GM19438 (cell line): ENCODE results near the gene ZNF554.
"Not testable (repeated sequence)": the region's sequence is repeated elsewhere in the genome, so short reads cannot be mapped to it uniquely, and the experiment has no call there.

Source experiments
- ATAC-seq: cut with Tn5 transposase; IDR thresholded peaks from one replicate; pipeline ENCODE4 v1.9.1; 2021; ENCODE audit warnings: low read depth; ENCODE audit not compliant: unreplicated experiment

ZNF554 gene

DNA sequence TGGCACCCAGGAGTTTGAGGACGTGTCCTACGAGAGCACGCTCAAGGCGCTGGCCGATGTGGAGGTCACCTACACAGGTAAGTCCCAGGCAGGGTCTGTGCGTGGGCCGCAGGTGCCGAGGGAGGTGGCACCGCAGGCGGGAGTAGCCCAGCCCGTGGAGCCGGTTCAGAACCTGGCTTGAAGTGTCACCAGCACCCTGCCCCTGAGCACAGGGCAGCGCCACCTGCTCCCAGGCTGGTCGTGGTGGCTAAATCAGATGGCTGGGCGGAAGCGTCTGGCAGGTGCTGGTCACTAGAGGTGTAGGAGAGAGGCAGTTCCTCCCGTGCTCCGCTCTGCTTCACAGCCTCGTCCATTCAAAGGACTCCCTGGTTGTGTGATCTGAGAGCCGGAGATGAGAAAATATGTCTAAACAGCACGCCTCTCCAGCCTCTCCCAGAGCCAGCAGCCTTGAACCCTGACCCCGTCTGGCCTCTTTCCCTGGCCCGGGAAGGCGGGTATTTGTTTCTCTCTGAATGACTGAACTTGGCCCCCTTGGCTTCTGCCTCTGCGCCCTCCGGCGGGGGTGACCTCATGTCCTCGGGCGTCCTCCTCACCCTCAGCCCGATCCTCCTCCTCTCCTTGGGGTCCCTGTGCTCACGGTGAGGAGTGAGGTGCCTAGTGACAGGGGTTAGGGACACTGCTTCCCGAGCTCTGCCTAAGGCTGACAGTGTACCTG is 29.0 kb upstream of the ZNF554 start:
- ATAC-seq = no peak

DNA sequence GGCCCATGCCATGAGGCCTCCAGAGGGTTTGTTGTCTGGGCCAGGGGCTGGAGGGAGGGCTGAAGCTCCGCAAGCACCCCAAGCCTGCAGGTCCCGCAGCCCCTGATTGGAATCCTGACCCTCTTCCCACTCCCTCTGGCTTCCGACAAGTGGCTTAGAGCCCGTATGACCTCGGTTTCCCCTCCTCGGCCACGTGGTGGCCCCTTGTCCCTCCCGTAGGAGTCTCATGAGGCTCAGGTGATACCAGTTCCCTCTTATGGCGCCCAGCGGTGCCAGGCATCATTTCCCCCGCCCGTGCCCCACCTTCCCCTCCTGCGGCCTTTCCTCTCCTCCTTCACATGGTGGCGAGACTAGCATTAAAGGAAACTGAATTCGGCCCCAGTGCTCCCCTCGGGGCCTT is 28.2 kb upstream of the ZNF554 start:
- no peak for ATAC-seq

GRCh38 chr19:2791876-2792275 is 27.8 kb upstream of the ZNF554 start:
- ATAC-seq = no peak

DNA sequence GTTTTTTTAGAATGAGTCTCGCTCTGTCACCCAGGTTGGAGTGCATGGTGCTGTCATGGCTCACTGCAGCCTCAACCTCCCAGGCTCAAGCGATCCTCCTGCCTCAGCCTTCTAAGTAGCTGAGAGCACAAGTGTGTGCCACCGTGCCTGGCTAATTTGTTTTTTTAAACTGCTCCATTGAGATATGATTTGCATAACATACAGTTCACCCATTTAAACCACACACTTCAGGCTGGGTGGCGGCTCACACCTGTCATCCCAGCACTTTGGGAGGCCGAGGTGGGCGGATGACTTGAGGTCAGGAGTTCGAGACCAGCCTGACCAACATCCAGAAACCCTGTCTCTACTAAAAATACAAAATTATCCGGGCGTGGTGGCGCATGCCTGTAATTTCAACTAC is 27.0 kb upstream of the ZNF554 start:
- not testable (repeated sequence) for ATAC-seq

DNA sequence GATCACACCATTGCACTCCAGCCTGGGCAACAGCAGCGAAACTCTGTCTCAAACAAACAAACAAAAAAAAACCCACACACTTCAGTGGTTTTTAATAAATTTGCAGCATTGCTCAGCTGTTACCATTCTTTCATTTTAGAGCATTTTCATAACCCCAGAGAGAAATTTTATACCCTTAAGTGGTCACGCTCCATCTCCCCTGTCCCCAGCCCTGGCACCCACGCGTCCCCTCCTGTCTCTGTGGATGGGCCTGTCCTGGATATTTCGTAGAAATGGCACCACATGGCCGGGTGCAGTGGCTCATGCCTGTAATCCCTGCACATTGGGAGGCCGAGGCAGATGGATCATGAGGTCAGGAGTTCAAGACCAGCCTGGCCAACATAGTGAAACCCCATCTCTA is 26.5 kb upstream of the ZNF554 start:
- ATAC-seq = no peak

DNA sequence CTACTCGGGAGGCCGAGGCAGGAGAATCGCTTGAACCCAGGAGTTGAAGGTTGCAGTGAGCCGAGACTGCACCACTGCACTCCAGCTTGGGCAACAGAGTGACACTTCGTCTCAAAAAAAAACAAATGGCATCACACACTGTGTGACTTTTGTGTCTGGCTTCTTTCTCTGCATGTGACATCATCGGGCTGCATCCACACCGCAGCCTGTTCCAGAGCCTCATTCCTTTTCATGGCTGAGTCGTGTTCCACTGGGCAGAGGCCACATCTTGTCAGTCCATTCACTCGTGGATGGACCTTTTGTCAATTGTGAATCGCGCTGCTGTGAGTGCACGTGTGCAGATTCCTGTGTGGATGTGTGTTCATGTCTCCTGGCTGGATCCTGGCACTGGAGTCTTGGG is 26.1 kb upstream of the ZNF554 start:
- ATAC-seq = no peak

DNA sequence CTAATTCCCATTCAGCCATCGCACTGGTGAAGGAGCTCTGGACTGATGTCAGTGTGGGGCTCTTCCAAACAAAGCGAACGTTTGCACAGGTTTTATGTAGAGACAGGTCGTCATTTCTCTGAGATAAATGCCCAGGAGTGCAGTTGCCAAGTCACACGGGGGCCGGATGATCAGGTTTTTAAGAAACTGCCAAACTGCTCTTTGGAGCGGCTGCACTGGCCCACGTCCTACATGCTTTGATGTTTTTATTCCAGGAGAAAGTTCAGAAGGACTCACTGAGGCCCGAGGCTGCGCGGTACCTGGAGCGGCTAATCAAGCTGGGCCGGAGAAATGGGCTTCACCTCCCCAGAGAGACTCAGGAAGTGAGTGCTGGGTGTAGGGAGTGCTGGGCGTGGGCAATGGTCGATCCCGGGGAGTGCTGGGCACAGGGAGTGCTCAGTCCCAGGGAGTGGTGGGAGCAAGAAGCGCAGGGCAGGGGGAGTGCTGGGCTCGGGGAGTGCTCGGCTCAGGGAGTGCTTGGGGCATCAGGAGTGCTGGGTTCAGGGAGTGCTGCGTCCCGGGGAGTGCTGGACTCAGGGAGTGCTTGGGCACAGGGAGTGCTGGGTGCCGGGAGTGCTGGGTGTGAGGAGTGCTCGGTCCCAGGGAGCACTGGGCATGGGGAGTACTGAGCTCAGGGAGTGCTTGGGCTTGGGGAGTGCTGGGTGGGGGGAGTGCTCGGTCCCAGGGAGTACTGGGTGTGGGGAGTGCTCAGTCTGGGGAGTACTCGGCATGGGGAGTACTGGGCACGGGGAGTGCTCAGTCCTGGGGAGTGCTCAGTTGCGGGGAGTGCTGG is 23.6 kb upstream of the ZNF554 start:
- no peak for ATAC-seq

DNA sequence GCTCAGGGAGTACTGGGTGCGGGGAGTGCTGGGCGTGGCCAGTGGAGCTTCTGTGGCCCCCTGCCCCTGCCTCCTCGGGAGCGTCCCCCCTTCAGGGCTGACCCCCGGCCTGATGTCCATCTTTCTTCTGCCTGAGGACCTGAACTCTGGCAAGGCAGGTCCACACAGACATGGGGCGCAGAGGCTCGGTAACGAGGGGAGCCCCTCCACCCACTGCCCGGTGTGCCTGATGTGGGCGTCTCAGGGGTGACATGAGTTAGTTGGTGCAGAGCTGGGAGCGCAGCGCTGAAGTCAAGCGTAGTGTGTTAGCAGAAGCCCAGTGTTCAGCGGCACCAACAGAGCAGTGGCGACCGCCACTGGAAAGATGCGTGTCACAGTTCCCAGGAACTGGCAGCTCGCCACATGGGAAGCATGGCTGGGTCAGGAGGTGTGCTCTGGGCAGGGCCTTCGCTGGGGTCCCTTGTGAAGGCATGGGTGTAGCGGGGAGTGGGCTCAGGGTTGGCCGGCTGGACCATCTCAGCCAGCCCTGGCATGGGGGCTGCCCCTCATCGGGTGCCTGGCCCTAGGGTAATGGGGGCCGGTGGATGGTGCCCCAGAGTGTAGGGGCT is 22.9 kb upstream of the ZNF554 start:
- no peak for ATAC-seq

- no peak for ATAC-seq
Observed at GRCh38 chr19:2797280-2797679, 22.4 kb upstream of the ZNF554 start.

GRCh38 chr19:2798158-2798685 is 21.4 kb upstream of the ZNF554 start:
- ATAC-seq = no peak

GRCh38 chr19:2798733-2799132 is 20.9 kb upstream of the ZNF554 start:
- ATAC-seq = no peak

DNA sequence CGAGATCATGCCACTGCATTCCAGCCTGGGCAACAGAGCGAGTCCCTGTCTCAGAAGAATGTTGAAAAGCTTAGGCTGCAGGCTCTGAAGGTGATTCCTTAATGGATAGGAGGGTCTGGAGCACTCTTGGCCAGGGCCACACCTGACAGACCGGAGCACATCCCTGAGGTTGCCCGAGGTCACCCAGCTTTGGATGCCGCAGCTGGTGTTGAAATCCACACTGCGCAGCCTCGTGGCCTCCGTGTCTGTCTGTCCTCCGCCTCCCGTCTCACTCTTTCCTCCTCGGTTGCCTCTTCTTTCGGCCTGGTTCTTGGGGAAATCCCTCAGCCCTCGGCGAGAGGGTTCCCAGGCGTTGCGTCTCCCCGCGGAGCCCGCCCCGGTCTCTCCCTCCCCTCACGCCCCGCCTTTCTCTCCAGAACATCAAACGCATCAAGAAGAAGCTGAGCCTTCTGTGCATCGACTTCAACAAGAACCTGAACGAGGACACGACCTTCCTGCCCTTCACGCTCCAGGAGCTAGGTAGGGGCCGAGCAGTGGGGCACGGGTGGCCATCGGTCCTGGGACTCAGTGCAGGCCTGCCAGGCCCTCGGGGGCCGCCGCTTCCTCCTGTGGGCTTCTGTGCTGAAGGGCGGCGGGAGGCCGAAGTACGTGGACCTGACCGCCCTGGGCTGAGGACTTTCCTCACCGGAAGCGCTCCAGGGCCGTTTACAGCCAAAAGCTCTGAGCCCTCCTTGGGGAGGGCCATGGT is 20.2 kb upstream of the ZNF554 start:
- no peak for ATAC-seq

GRCh38 chr19:2800506-2800905 is 19.2 kb upstream of the ZNF554 start:
- no peak for ATAC-seq

GRCh38 chr19:2802826-2803225 is 16.8 kb upstream of the ZNF554 start:
- ATAC-seq = no peak

- ATAC-seq = no peak
Observed at GRCh38 chr19:2803486-2804155, 16.0 kb upstream of the ZNF554 start.

GRCh38 chr19:2804156-2805004 is 15.3 kb upstream of the ZNF554 start:
- ATAC-seq = no peak

GRCh38 chr19:2805261-2805900 is 14.3 kb upstream of the ZNF554 start:
- no peak for ATAC-seq

GRCh38 chr19:2805991-2806649 is 13.5 kb upstream of the ZNF554 start:
- no peak for ATAC-seq
